Inferior parietal cortex (tissue), 1 donor: ENCODE measurements around the gene RFX8.
A peak's percentile ranks its signal among the peaks of the same experiment; 100 is the strongest.
"Not testable (repeated sequence)": the region's sequence is repeated elsewhere in the genome, so short reads cannot be mapped to it uniquely, and the experiment has no call there.

Experiments used
- DNase-seq: peaks from one replicate; pipeline ENCODE4 v3.0.0-alpha.2; 2016; ENCODE audit errors: extremely low spot score

The RFX8 gene

GRCh38 chr2:101440127-101440738, 34.7 kb downstream of the RFX8 start:
- DNase-seq = no peak

GRCh38 chr2:101439716-101440115, 35.2 kb downstream of the RFX8 start:
- DNase-seq = no peak

GRCh38 chr2:101438555-101438954, 36.4 kb downstream of the RFX8 start:
- DNase-seq = not testable (repeated sequence)

- DNase-seq = no peak
Observed at GRCh38 chr2:101435001-101435862, 39.7 kb downstream of the RFX8 start.

GRCh38 chr2:101433465-101433864, 41.4 kb downstream of the RFX8 start:
- no peak for DNase-seq

- DNase-seq = no peak
Observed at GRCh38 chr2:101432411-101433181, 42.3 kb downstream of the RFX8 start.

GRCh38 chr2:101431486-101431885, 43.4 kb downstream of the RFX8 start:
- DNase-seq = no peak

GRCh38 chr2:101430156-101430555, 44.8 kb downstream of the RFX8 start:
- DNase-seq = no peak

- DNase-seq = no peak
Observed at GRCh38 chr2:101429453-101429852, 45.5 kb downstream of the RFX8 start.

- no peak for DNase-seq
Observed at GRCh38 chr2:101428422-101429176, 46.3 kb downstream of the RFX8 start.

- no peak for DNase-seq
Observed at GRCh38 chr2:101427743-101428142, 47.2 kb downstream of the RFX8 start.

GRCh38 chr2:101427240-101427639, 47.7 kb downstream of the RFX8 start:
- no peak for DNase-seq

- DNase-seq = no peak
Observed at GRCh38 chr2:101426822-101427221, 48.1 kb downstream of the RFX8 start.

- DNase-seq = no peak
Observed at GRCh38 chr2:101420623-101421022, 54.3 kb downstream of the RFX8 start.

GRCh38 chr2:101419096-101419663, 55.7 kb downstream of the RFX8 start:
- DNase-seq = peak; percentile 63

- DNase-seq = no peak
Observed at GRCh38 chr2:101418460-101419095, 56.3 kb downstream of the RFX8 start.

GRCh38 chr2:101416609-101417008, 58.3 kb downstream of the RFX8 start:
- no peak for DNase-seq

GRCh38 chr2:101415884-101416283, 59.0 kb downstream of the RFX8 start:
- no peak for DNase-seq

- DNase-seq = no peak
Observed at GRCh38 chr2:101415220-101415619, 59.7 kb downstream of the RFX8 start.

- DNase-seq = no peak
Observed at GRCh38 chr2:101412092-101412694, 62.7 kb downstream of the RFX8 start.

- no peak for DNase-seq
Observed at GRCh38 chr2:101410746-101411145, 64.2 kb downstream of the RFX8 start.
